AG20443 (cell line): ENCODE results near the gene PCDHGA12.
"Not testable (repeated sequence)": the region's sequence is repeated elsewhere in the genome, so short reads cannot be mapped to it uniquely, and the experiment has no call there.

Experiments used
- DNase-seq: peaks from one replicate; pipeline ENCODE4 v3.0.0; 2012; ENCODE audit warnings: low spot score, mixed read lengths

Gene PCDHGA12

GRCh38 chr5:141430332-141431113, at the start of gene PCDHGA12:
PCDHGA12 (plus strand) TSS chr5:141430507; CDS start chr5:141430760, 253 bp downstream.
- DNase-seq: peak; percentile 77

GRCh38 chr5:141382469-141383294, 47.6 kb upstream of the PCDHGA12 start, which contains the start of gene PCDHGA7:
PCDHGA7 (plus strand) TSS chr5:141382742; CDS start chr5:141382900, 158 bp downstream.
- peak; percentile 46 for DNase-seq

GRCh38 chr5:141383345-141383744, 47.0 kb upstream of the PCDHGA12 start:
- no peak for DNase-seq

- no peak for DNase-seq
Measured at GRCh38 chr5:141384471-141385267, 45.6 kb upstream of the PCDHGA12 start.

GRCh38 chr5:141387557-141388311, 42.6 kb upstream of the PCDHGA12 start, which contains the start of gene PCDHGB4:
PCDHGB4 (plus strand) TSS chr5:141387698; CDS start chr5:141387885, 187 bp downstream.
- DNase-seq: peak; percentile 62

- no peak for DNase-seq
Measured at GRCh38 chr5:141388661-141389060, 41.6 kb upstream of the PCDHGA12 start.

GRCh38 chr5:141389153-141390042, 40.9 kb upstream of the PCDHGA12 start:
- DNase-seq: no peak

- no peak for DNase-seq
Measured at GRCh38 chr5:141392429-141393198, 37.7 kb upstream of the PCDHGA12 start, which contains the start of gene PCDHGA8. PCDHGA8 (plus strand) TSS chr5:141392633; CDS start chr5:141392814, 181 bp downstream.

GRCh38 chr5:141393267-141393666, 37.0 kb upstream of the PCDHGA12 start:
- no peak for DNase-seq

- not testable (repeated sequence) for DNase-seq
Measured at GRCh38 chr5:141394401-141395187, 35.7 kb upstream of the PCDHGA12 start.

GRCh38 chr5:141397756-141398551, 32.4 kb upstream of the PCDHGA12 start, which contains the start of gene PCDHGB5:
PCDHGB5 (plus strand) TSS chr5:141397947; CDS start chr5:141398128, 181 bp downstream.
- peak; percentile 46 for DNase-seq

GRCh38 chr5:141398608-141399007, 31.7 kb upstream of the PCDHGA12 start:
- DNase-seq: no peak

GRCh38 chr5:141399555-141400258, 30.6 kb upstream of the PCDHGA12 start:
- no peak for DNase-seq

- DNase-seq: peak; percentile 42
Measured at GRCh38 chr5:141402553-141403243, 27.6 kb upstream of the PCDHGA12 start, which contains the start of gene PCDHGA9. PCDHGA9 (plus strand) TSS chr5:141402778; CDS start chr5:141402953, 175 bp downstream.

GRCh38 chr5:141403387-141403786, 26.9 kb upstream of the PCDHGA12 start:
- DNase-seq: no peak
